ENCODE data around the gene LYPLA2.

Gene LYPLA2

DNA sequence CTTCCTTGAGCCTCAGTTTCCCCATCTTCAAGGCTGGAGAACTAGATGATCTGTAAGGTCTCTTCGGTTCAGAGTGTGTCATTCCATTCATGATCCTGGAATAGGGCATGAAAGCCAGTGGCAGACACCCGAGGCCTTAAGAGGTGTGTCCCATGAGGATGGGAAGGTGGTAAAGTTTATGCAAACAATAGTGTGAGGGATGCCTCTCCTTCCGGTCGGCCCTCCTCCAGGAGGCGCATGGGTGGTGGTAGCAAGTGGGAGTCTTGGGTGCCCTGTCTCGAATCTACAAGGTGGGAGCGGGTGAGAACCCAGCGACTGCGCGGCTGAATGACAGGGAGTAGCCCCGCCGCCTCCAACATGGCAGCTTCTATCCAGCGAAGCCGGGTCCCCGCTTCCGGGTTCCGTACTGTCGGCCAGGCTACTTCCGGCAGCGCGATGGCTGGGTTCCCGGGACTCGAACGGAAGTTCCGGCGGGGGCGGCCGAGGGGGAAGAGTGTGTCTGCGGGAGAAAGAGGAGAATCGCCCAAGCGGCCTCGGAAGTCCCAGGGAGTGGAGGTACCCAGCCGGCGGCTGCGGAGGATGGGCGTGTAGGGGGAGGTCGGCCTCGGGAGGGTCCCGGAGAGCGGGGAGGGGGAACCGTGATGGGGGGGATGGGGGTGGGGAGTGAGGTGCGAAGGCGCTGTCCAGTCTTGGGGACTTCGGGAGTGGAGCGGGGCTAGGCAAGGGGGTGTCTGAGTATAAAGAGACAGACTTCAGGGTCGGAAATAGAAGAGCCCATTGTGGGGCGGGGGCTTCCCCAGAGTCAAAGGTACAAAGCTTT lies at the start of gene LYPLA2:
TSS of gene LYPLA2 (plus strand) at position 450 of the 820 bp plus-strand sequence. CDS start 1,538 bp downstream, outside the sequence.
- peak; percentile 94 for DNase-seq (ENCODE audit: low spot score)

DNA sequence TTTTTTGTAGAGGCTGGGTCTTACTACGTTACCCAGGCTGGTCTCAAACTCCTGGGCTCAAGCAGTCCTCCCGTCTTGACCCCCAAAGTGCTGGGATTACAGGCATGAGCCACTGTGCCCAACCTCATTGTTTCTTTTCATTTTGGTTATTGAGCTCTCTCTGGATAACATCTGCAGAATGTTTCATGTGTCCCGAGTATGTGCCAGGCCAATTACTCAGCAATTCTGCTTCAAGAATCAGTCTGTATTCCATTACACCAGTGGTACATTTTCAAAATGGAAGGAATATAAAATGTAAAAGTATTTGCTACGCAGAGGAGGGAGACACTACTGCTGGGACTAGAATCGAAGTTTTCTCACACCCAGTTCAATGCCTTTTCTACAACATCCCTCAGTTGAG lies 49.3 kb upstream of the LYPLA2 start:
- DNase-seq (ENCODE audit: low spot score) = no peak

DNA sequence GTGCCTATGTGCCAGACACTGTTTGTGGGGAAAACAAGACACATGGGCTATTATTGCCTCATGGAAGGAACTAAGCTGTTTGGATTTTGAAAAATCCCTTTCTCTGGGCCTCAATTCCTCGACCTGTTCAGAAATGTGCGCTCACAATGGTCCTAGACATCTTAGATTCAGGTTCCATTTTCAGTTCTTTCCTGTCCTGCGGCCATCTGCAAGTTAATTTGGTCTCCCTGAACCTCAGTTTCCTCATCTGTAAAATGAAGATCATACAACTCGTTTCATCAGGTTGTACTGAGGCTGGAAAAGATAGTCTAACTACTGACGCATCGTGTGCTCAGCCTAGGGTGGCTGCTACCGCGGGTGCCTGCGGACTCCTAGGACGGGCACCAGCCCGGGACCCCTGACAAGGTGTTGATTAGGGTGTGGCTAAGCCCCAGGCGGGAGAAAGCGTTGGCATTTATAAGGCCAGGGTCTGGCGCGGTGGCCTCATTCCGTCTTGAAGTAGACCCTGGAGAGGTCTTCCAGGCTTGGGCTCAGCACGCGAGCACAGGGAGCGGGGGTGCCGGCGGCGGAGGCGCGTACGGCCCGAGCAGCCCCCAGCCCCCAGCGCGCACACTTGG lies 48.2 kb upstream of the LYPLA2 start:
- DNase-seq (ENCODE audit: low spot score) = no peak

DNA sequence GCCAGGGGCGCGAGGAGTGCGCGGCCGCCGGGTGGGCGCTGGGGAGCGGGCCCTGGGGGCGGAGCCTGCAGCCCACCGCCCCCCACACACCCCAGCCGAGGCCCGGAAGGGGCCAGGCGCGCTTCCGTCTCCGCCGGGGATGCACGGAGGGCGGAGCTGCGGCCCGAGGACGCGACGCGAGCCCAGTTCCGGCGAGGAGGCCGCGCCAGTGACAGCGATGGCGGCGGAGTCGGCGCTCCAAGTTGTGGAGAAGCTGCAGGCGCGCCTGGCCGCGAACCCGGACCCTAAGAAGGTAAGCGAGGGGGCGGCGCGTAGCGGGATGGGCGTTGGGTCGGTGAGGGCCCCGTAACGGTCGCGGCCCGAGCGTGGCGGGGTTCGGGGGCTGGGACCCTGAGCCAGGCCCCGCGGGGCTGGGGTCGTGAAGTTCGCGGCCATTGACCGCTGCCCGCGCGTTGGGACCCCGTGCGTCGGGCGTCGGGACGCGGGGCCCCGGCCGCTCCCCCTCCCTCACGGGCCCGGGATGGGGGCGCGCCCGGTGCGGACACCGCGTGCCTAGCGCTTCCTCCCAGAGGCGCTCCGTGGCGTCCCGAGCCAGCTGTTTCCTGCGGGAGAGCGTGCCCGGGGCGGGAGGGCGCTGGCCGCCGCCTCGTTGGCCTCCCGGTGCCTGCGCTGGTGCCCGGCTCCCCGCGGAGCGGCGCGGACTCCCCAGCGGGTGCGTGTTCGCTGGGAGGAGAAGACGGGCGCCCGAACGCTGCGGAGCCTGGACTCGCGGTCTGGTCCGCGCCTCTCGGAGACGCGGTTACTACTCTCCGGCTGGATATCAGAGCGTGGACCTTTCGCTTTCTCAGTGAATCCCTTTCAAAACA lies 47.4 kb upstream of the LYPLA2 start, which contains the start of gene ELOA:
TSS of gene ELOA (plus strand) at position 185 of the 866 bp plus-strand sequence. CDS start at position 218, 33 bp downstream.
- peak; percentile 67 for DNase-seq (ENCODE audit: low spot score)

DNA sequence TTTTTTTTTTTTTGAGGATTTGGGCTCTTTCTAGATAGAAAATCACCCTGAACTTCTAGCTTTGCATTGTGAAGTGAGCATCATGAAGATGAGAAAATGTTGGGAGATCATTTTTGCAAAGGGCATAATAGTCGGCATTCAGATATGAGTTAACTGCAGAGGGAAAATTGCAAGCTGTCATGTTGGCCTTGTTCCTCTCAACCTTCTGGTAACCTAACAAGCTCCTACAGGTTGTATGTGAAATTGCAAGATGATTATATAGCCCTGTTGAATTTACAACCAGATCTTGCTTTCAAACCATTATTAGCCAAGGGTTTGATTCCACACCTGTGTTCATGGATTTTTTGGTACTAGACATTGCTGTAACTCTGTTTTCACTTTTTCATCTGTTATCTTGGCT lies 45.4 kb upstream of the LYPLA2 start:
- DNase-seq (ENCODE audit: low spot score) = peak; percentile 61

DNA sequence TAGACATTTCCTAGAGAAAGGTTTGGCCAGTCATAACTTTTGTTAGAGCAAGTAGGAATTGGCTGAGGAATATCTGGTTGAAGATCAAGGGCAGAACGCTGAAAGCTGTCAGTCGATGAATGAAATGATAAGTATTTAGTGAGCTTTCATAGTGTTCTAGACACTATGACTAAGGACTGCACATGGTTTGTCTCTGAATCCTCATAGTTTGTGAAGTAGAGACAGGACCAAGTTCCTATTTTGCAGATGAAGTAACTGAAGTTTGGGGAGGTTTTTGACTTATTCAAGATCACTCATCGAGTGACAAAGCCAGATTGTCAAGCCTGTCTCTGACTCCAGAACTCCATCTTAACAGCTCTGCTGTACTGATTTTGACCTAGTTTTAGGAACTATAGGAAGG lies 42.9 kb upstream of the LYPLA2 start:
- DNase-seq (ENCODE audit: low spot score) = no peak

DNA sequence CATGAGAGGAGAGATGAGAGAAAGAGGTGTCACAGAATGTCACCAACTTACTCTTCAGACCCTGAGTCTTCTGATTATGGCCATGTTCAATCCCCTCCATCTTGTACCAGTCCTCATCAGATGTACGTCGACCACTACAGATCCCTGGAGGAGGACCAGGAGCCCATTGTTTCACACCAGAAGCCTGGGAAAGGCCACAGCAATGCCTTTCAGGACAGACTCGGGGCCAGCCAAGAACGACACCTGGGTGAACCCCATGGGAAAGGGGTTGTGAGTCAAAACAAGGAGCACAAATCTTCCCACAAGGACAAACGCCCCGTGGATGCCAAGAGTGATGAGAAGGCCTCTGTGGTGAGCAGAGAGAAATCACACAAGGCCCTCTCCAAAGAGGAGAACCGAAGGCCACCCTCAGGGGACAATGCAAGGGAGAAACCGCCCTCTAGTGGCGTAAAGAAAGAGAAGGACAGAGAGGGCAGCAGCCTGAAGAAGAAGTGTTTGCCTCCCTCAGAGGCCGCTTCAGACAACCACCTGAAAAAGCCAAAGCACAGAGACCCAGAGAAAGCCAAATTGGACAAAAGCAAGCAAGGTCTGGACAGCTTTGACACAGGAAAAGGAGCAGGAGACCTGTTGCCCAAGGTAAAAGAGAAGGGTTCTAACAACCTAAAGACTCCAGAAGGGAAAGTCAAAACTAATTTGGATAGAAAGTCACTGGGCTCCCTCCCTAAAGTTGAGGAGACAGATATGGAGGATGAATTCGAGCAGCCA lies 39.7 kb upstream of the LYPLA2 start:
- DNase-seq (ENCODE audit: low spot score) = peak; percentile 70

DNA sequence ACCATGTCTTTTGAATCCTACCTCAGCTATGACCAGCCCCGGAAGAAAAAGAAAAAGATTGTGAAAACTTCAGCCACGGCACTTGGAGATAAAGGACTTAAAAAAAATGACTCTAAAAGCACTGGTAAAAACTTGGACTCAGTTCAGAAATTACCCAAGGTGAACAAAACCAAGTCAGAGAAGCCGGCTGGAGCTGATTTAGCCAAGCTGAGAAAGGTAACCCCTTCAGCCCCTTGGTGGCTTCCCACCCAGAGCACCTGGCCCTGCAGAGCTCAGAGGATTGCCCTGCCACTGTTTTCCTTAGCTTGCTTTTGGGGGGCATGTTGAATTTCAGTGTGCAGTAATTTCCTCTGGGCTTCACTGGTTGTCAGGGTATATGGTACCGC lies 39.1 kb upstream of the LYPLA2 start:
- DNase-seq (ENCODE audit: low spot score) = no peak

DNA sequence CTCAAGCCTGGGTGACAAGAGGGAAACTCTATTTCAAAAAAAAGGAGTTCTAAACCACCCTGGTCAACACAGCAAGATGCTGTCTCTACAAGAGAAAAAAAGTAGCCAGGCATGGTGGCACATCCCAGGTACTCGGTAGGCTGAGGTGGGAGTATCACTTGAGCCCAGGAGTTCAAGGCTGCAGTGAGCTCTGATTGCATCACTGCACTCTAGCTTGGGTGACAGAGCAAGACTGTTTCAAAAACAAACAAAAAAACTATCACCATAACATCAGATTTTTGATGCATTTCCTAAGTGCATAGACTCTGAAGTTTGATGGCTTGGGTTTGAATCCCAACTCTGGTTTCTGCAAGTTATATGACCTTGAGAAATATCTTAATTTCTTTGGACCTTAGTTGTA lies 38.0 kb upstream of the LYPLA2 start:
- no peak for DNase-seq (ENCODE audit: low spot score)

DNA sequence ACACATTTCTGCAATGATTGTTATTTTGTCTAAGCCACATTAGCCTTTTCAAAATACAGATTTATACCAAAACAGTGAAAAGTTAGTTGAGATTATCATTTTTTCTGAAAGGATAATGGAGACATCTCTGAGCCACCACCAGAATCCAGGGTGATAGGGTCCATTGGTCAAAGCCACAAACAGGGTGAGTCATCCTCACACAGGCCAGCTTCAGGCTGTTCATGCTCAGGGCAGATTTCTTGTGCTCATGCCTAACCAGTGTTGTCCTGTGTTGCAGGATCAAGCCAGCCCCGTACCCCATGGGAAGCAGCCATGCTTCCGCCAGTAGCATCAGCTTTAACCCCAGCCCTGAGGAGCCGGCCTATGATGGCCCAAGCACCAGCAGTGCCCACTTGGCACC lies 34.3 kb upstream of the LYPLA2 start:
- no peak for DNase-seq (ENCODE audit: low spot score)

DNA sequence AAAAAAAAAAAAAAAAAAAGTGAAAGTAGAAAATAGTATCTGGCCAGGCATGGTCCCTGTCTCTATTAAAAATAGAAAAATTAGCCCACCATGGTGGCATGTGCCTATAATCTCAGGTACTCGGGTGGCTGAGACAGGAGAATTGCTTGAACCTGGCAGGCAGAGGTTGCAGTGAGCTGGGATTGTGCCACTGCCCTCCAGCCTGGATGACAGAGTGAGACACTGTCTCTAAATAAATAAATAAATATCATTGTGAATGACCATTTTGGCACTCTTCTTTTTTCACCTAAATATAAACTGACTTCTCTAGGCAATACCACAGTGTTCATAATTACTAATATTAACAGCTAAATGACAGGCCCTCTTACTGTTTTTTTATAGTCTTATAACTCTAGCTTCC lies 33.1 kb upstream of the LYPLA2 start:
- no peak for DNase-seq (ENCODE audit: low spot score)

DNA sequence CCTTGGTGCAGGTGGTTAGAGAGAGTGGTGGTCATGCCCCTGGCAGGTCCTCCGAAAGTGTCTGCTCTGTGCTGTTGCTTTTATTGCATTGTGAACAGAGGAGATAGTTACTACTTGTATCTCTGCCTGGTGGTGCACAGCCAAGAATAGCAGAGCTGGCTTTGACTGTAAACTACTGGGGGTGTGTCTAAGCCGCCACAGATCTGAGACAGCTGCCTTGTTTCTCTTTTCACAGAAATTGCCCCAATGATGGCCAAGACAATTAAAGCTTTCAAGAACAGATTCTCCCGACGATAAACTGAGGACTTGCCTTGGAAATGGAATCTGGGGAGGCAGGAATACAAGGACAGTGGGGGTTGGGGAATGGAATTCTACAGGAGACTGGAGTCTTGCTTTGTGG lies 31.7 kb upstream of the LYPLA2 start:
- DNase-seq (ENCODE audit: low spot score) = no peak

DNA sequence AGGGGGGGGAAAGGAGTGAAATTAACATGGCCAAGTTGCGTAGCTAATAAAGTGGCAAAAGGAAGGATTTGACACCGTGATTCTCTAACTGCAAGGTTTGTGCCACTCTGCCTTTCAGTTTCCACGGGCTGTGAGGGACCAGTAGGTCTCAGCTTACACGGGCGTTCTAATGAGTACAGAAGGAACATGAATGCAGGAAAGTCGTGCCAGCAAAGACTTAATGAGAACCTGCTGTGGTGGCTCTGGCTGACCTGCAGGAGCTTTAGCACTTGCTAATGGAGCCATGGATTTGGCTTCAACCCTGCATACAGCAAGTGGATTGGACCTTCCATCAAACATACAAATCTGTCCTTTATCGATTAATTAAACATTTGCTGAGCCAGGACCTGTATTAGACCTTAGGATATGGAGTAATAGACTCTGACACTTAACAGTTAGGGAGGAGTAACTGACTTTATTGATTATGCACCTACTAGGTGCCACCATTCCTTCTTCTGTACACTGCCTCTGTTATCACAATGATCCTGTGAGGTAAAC lies 27.8 kb upstream of the LYPLA2 start:
- no peak for DNase-seq (ENCODE audit: low spot score)

DNA sequence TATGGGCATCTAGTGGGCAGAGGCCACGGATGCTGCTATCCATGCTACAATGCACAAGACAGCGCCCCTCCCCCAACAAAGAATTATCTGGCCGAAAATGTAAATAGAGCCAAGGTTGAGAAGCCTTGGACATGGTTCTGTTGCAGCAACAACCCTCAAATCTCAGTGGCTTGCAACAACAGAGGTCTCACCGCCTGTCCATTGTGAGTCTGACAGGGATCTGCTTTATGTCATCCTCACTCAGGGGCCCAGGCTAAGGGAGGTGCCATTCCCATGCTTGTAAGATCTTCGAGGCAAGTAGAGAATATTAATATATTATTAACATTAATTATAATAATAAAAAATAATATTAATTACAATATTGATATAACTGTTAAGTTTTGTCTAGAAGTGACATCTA lies 22.2 kb upstream of the LYPLA2 start:
- DNase-seq (ENCODE audit: low spot score) = no peak

DNA sequence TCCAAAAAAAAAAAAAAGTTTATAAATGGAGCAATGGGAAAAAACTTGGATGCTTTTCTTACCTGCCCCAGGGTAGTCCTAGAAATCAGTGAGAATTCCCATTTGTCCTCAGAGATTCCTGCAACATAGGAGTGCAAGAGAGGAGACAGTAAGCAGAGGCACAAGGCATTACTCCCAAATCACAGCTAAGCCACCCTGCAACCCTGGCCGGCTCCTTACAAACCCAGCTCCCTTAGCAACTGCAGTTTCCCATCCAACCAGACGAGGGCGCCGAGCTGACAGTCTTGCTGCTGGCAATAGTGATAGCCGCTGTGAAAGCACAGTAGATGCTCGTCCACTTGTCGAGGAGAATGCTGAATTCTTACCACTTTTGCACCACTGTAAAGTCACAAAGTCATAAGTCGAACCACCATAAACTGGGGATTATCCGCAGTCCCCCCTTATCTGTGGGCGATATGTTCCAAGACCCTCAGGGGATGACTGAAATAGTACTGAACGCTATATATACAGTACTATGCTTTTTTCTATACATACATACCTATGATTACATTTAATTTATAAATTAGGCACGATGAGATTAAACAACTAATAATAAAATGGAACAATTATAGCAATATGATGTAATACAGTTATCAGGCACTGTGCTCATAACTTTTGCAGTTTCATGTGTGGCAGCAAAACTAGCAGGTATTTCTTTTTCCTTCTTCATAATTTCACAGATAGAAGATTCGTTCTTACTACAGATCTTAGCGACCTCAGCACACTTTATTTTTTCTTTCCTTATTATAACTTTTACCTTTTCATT lies 18.7 kb upstream of the LYPLA2 start:
- DNase-seq (ENCODE audit: low spot score) = peak; percentile 92

DNA sequence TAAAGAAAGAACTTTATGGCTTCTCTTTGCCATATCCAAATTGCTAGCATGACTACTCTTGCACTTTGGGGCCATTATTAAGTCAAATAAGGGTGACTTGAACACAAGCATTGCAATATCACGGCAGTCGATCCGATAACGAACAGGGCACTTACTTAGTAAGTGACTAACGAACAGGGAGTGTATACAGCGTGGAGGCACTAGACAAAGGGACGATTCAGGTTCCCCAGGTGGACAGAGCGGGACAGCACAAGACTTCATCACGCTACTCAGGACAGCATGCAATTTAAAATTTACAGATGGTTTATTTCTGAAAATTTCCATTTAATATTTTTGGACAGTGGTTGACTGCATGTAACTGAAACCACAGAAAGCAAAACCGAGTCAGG lies 18.1 kb upstream of the LYPLA2 start:
- DNase-seq (ENCODE audit: low spot score) = no peak

DNA sequence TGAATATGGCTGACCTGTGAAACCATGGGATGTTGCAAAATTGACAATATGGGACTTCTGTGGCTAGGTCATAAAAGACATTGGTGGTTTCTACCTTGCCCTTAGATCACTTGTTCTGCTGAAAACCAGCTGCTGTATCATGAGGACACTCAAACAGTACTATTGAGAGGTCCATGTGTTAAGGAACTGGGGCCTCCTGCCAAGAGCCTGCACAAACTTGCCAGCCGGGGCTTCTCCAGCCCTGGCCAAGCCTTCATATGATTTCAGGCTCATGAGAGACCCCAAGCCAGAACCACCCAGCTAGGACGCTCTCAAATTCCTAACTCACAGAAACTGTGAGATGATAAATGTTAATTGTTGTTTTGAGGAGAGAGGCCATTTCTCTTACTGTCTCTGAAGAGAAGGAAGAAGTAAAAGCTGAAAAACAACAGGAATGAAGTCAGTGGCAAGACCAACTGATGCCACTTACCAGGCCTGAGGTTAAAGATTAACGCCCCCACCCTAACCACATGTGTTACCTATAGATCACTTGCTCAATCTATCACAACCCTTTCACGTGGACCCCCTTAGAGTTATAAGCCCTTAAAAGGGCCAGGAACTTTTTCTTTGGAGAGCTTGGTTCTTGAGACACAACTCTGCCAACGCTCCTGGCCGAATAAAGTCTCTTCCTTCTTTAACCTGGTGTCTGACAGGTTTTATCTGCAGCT lies 16.6 kb upstream of the LYPLA2 start:
- no peak for DNase-seq (ENCODE audit: low spot score)

DNA sequence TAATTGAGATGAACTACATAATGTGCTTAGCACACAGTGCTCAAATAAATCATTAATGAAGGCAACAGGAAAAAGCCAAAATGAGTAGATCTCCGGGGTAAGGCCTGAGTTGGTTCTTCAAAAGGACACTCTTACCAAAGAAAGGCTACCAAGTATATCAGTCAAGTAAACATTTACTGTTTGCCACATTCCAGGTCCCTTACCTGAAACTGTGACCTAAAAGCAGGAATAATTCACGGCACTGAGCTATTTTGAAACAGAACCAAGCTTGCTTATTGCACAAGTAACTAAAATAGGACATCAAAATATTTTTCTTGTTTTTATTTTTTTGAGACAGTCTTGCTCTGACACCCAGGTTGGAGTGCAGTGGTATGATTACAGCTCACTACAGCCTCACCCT lies 14.7 kb upstream of the LYPLA2 start:
- no peak for DNase-seq (ENCODE audit: low spot score)

DNA sequence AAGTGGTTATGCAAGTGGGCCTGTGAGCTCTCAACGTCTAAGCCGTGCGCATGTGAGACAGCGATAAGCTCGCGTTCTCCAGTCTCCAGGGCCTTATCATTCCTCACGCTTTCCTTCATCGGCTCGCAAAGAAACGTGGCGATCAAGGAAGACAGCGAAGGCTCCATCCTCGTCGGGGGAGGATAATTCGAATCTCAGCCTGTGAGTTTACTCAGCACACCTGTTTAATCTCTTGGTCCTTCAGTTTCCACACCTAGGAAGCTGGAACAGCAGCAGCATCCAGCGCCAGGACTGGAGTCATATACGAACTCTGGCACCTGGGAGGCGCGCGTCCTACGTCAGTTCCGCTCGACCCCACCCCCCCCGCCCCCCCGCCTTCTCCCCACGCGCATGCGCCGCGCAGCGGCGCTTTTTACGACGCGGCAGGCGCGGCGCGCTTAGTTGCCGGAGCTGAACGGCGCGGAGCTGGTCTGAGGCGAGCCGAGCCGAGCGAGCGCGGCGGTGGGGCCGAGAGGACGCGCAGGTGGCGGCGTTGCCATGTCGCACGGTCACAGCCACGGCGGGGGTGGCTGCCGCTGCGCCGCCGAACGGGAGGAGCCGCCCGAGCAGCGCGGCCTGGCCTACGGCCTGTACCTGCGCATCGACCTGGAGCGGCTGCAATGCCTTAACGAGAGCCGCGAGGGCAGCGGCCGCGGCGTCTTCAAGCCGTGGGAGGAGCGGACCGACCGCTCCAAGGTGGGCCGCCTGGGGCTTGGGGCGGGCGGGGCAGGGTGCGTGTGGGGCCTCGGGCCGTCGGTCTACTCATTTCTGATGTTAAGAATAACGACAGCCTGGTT lies 12.7 kb upstream of the LYPLA2 start, which contains the start of gene PITHD1:
TSS of gene PITHD1 (plus strand) at position 440 of the 836 bp plus-strand sequence. CDS start at position 538, 98 bp downstream.
- peak; percentile 87 for DNase-seq (ENCODE audit: low spot score)

All from cerebellar cortex (tissue), 1 donor.